Large intestine (tissue), 3 donors: Measurements from ENCODE around the gene GRID2IP. TPM values are rescaled to one million over a fixed set of nuclear protein-coding genes. Genes with fewer than 3 reads are reported as not detected.
"Not testable (repeated sequence)": the region's sequence is repeated elsewhere in the genome, so short reads cannot be mapped to it uniquely, and the experiment has no call there.

Source experiments
- DNase-seq, 2 donors: peaks; one replicate each; pipeline versions ENCODE4 v3.0.0 to v3.0.0-alpha.2; 2013
- H3K27ac ChIP-seq: one replicate; pipeline ENCODE4 v1.5.1; 2013; ENCODE audit warnings: low read length
- H3K27me3 ChIP-seq: 2 replicates; pipeline ENCODE4 v1.6.1; 2013; ENCODE audit warnings: low read length; ENCODE audit not compliant: control insufficient read depth, insufficient read depth
- H3K36me3 ChIP-seq: 2 replicates; pipeline ENCODE4 v1.6.1; 2013; ENCODE audit warnings: low read length; ENCODE audit not compliant: control insufficient read depth, insufficient read depth
- H3K4me1 ChIP-seq: one replicate; pipeline ENCODE4 v1.6.1; 2013; ENCODE audit warnings: low read length; ENCODE audit not compliant: control insufficient read depth, insufficient read depth
- H3K4me3 ChIP-seq: one replicate; pipeline ENCODE4 v1.5.1; 2013; ENCODE audit warnings: low read length
- H3K9me3 ChIP-seq: one replicate; pipeline ENCODE4 v1.6.1; 2013; ENCODE audit warnings: mild to moderate bottlenecking, low read depth, low read length, moderate library complexity; ENCODE audit not compliant: control insufficient read depth
- WGBS: methylation state at CpG from one replicate; pipeline ENCODE4 v1.1.5; 2013; ENCODE audit warnings: low lambda C conversion rate; ENCODE audit not compliant: insufficient coverage; 5-methylcytosine and 5-hydroxymethylcytosine counted together
- polyA plus RNA-seq: library from polyadenylated mRNA; unstranded; fragments of 120-200 nt; gene quantifications from one replicate; pipeline ENCODE4 v1.2.1, GENCODE V29; 2013

GRID2IP gene
- polyA plus RNA-seq, 1 donor = 0.88 TPM

GRCh38 chr7:6577369-6578113 is 26.3 kb upstream of the GRID2IP start, which contains the start of gene ZDHHC4:
Gene ZDHHC4, plus strand, starts transcription at chr7:6577454. Its CDS starts 3,108 bp downstream, at chr7:6580562.
- H3K27ac ChIP-seq = peak within 1 kb of the TSS; percentile 77
- H3K4me3 ChIP-seq = peak within 1 kb of the TSS; percentile 75
- WGBS = no CpG with 5 or more reads among the region's 51 CpGs
- H3K36me3 ChIP-seq = peaks cover 21% of the 10 kb centered on the region
- no peaks in the 10 kb centered on the region for H3K9me3 ChIP-seq
- H3K4me1 ChIP-seq = peaks cover 5% of the 10 kb centered on the region
- no peaks in the 10 kb centered on the region for H3K27me3 ChIP-seq
- DNase-seq = peak; percentile 89 to 93

GRCh38 chr7:6576867-6577368 is 25.7 kb upstream of the GRID2IP start:
- not testable (repeated sequence) for H3K27me3 ChIP-seq, DNase-seq, H3K4me1 ChIP-seq, H3K9me3 ChIP-seq
- WGBS = 69% methylated on average over 4 of the region's 14 CpGs
- Histone ChIP-seq H3K36me3 (peaks cover 17% of the 10 kb centered on the region), H3K27ac (peak overlapping the region; percentile 77), H3K4me3 (peak overlapping the region; percentile 75)

DNA sequence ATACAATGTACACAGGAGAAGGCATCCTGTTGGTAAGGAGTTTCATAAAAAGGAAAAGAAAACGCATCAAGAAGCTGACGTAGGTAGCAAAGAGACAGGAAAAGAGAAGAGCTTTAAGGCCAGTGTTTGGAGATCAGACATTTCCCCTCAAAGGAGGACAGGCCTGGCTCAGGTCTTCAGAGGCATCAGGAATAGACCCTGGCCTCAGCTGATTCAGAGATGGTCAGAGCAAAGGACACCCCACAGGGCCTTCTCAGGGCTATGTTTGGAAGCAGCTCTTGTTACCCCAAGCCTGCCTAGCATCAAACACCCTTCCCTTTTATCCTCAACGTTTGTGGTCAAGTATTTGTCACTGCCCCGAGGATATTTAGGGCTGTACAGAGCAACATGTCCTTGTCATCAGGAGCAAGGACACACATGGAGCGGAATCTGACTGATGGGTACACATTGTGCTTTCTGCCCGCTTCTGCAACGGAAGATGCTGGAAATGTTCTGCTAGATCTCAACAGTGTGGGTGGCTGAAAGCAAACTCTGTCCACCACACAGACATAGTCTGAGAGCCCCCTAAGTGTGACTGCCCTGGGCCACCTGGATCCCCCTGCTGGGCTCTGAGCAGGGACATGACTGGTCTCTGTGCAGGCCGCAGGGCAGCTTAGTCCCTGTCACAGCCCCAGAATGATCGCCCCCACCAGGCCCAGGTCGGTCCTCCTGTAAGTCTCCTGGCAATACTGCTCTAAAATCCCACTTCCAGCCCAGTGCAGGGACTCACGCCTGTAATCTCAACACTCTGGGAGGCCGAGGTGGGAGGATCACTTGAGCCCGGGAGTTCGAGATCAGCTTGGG is 25.0 kb upstream of the GRID2IP start:
- peaks cover 5% of the 10 kb centered on the region for H3K4me1 ChIP-seq
- H3K9me3 ChIP-seq = no peaks in the 10 kb centered on the region
- no peaks in the 10 kb centered on the region for H3K27me3 ChIP-seq
- peak overlapping the region; percentile 21 for H3K4me3 ChIP-seq
- no peak overlapping the region for H3K27ac ChIP-seq
- WGBS = 82% methylated on average over 2 of the region's 14 CpGs
- H3K36me3 ChIP-seq = peaks cover 12% of the 10 kb centered on the region
- DNase-seq = no peak

DNA sequence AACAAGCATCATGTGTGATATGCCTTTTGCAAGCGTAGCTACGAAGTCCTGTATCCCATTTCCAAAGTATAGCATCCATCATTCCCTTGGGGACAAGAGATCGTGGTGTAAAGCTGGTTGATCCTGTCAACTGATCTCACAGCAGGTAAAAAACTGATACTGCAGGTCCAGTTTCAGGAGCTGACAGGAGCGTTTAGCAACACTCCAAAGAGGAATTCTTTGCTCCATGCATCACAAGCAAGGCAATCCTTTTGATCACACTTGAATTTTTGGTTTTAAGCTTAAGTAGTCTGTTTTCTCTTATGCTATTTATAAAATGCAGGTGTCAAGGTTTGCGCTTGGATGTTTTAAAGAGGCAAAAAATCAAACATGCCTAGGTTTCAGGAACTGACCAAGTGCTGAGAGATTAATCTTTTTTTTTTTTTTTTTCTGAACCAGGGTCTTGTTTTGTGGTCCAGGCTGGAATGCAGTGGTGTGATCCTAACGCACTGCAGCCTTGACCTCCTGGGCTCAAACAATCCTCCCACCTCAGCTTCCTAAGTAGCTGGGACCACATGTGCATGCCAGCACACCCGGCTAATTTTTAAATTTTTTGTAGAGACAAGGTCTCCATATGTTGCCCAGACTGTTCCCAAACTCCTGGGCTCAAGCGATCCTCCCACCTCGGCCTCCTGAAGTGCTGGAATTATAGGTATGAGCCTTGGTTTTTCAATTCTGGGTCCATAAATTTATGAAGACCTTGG is 24.2 kb upstream of the GRID2IP start:
- Histone ChIP-seq H3K9me3 (no peaks in the 10 kb centered on the region), H3K4me3 (no peak overlapping the region), H3K27me3 (no peaks in the 10 kb centered on the region), H3K36me3 (peaks cover 4% of the 10 kb centered on the region), H3K27ac (no peak overlapping the region), H3K4me1 (peaks cover 5% of the 10 kb centered on the region)
- no peak for DNase-seq
- 76% methylated on average over 4 of the region's 9 CpGs for WGBS

- no peak overlapping the region for H3K27ac ChIP-seq
- no peaks in the 10 kb centered on the region for H3K36me3 ChIP-seq
- no peaks in the 10 kb centered on the region for H3K27me3 ChIP-seq
- H3K4me1 ChIP-seq = no peaks in the 10 kb centered on the region
- 86% methylated on average over 1 of the region's 7 CpGs for WGBS
- H3K9me3 ChIP-seq = no peaks in the 10 kb centered on the region
- no peak for DNase-seq
- no peak overlapping the region for H3K4me3 ChIP-seq
Measured at GRCh38 chr7:6571160-6571779, 20.0 kb upstream of the GRID2IP start.

DNA sequence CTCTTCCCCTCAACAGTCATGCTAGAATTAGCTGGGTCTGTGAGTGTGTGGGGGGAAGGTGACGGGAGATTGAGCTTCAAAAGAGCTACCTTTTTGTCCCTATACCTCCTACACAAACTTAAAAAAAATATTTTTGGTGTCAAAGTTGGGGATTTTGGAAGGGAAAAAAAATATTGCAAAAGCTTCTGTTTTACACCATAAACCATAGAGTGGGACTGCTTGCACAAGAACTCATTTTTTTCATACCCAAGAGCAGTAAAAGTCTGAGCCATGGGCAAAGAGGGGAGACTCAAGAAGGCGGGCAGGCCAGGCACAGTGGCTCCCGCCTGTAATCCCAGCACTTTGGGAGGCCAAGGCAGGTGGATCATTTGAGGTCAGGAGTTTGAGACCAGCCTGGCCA is 16.6 kb upstream of the GRID2IP start:
- Histone ChIP-seq H3K4me1 (no peaks in the 10 kb centered on the region), H3K9me3 (no peaks in the 10 kb centered on the region), H3K36me3 (no peaks in the 10 kb centered on the region), H3K27ac (no peak overlapping the region), H3K4me3 (no peak overlapping the region), H3K27me3 (no peaks in the 10 kb centered on the region)
- WGBS = no CpG with 5 or more reads among the region's 3 CpGs
- no peak for DNase-seq

- no peak for DNase-seq
- Histone ChIP-seq H3K9me3 (no peaks in the 10 kb centered on the region), H3K36me3 (no peaks in the 10 kb centered on the region), H3K27me3 (no peaks in the 10 kb centered on the region), H3K4me3 (no peak overlapping the region), H3K27ac (no peak overlapping the region), H3K4me1 (no peaks in the 10 kb centered on the region)
- no CpG with 5 or more reads among the region's 4 CpGs for WGBS
Measured at GRCh38 chr7:6565655-6566054, 14.4 kb upstream of the GRID2IP start.

- no peaks in the 10 kb centered on the region for H3K36me3 ChIP-seq
- WGBS = 86% methylated on average over 1 of the region's 12 CpGs
- DNase-seq = no peak
- peaks cover 3% of the 10 kb centered on the region for H3K27me3 ChIP-seq
- no peaks in the 10 kb centered on the region for H3K4me1 ChIP-seq
- H3K4me3 ChIP-seq = no peak overlapping the region
- no peaks in the 10 kb centered on the region for H3K9me3 ChIP-seq
- no peak overlapping the region for H3K27ac ChIP-seq
Measured at GRCh38 chr7:6563936-6564770, 12.9 kb upstream of the GRID2IP start.

DNA sequence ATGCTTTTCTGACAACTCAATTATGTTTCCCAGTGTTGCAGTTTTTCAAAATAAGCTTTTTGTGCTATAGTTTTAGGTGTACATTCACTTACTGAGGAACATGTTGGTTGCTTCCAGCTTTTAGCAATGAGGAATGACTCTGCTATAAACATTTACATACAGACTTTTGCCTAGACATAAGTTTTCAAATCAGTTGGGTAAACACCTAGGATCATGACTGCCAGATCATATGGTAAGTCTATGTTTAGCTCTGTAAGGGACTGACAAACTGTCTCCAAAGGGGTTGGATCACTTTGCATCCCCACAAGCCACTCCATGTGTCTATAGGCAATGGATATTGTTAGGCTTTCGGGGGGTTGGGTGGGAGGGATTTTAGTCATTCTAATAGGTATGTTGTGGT is 10.8 kb upstream of the GRID2IP start:
- 83% methylated on average over 1 of the region's 1 CpG for WGBS

More for the DNA sequence above, 10.8 kb upstream of the GRID2IP start:
- no peak for DNase-seq
- Histone ChIP-seq H3K36me3 (no peaks in the 10 kb centered on the region), H3K27me3 (peaks cover 3% of the 10 kb centered on the region), H3K4me1 (no peaks in the 10 kb centered on the region), H3K4me3 (no peak overlapping the region), H3K9me3 (no peaks in the 10 kb centered on the region), H3K27ac (no peak overlapping the region)
